Stimulated activated CD4-positive, alpha-beta T cell treated with anti-CD3 and anti-CD28 coated beads, Interleukin-15, amount 100 ng/mL, for 24 hours (primary cell): ENCODE data around the gene BCAR3.

ENCODE experiments used
- DNase-seq: peaks from one replicate; pipeline ENCODE4 v3.0.0-alpha.2; 2020

Gene BCAR3

DNA sequence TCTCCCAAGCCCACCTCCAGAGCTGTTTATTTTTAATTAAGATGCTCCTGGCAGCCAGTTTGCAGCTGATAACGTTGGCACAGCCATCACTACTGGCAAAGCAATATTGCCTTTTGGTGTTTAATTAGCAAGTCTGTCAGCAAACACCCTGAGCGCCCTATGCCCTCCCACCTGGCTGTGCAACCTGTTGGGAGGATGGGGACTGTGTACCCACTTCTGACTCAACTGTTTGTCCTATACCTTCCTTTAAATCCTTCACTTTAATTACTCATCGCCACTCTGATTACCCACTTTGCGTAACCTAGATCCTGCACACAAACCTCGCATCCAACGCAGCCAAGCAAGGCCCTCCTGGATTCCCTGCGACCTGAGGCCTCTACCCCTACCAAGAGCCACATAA is 67.1 kb downstream of the BCAR3 start:
- no peak for DNase-seq

DNA sequence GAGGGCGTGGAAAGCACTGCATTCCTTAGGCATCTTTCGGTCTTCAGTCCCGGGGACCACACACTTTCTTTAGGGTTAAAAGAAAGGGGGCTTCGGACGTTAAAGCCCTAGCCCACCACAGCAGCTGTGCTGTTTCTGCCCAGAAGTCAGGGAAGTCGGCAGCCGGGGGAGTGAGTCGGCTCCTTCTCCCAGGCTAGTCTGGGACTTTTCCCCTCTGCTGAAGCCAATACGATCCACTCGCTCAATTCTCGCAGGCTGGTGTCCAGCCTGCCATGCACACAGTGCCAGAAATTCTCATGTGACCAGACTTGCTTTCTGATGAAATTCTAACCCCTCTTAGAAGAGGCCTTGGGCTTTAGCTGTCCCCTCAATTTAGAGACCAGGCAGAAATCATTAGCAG is 67.7 kb downstream of the BCAR3 start:
- no peak for DNase-seq

DNA sequence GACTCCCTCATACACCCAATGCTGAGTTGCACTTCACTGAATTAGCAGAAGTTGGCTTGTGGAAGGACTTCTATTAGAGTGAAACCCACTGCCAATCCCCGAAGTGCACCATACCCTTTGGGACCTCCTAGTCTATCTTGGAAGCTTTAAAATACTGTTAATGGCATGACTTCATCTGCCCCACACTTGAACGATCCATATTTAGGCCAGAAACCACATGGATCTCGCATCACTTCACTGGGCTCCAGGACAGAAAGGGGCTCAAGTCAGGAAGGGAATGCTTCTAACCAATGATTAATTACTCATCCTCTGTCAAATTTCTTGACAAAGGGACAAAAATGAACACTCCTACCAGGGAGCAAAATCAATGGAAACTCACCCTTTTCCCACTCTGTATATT is 69.1 kb downstream of the BCAR3 start:
- DNase-seq = no peak

DNA sequence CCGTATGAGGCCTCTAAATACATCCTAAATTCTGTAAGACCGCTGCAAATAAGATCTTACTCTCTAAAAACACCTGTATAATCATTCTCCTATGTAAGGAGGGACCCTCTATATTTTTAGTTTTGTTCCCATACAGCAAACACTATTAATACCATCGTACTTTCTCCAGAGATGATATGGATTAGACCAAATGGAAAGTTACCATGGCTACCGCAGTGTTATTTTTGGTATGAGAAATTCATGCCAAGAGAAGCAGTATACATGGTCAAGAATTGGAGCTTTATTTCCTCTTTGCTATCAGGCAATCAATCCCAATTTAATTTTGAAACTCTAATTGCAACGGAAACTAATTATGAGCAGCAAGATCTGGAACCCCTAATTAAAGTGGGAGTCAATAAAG is 70.0 kb downstream of the BCAR3 start:
- DNase-seq = no peak

DNA sequence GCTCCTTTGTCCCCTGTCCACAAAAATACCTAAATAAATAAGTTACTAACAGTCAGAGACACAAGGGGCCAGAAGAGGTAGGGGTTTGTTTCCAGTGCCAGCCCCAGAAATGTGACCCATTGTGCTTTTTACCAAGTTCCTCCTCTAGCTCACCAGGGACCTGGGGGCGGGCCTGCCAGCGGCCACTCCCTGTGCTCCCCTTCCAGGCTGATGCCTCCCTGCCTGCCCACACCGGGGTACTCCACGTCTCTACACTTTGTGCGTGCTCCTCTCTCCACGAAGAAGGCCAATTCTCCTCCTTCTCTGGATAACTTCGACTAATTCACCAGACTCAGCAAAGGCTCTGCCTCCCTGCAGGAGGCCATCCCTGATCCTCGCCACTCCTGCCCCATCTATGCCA is 72.1 kb downstream of the BCAR3 start:
- no peak for DNase-seq

DNA sequence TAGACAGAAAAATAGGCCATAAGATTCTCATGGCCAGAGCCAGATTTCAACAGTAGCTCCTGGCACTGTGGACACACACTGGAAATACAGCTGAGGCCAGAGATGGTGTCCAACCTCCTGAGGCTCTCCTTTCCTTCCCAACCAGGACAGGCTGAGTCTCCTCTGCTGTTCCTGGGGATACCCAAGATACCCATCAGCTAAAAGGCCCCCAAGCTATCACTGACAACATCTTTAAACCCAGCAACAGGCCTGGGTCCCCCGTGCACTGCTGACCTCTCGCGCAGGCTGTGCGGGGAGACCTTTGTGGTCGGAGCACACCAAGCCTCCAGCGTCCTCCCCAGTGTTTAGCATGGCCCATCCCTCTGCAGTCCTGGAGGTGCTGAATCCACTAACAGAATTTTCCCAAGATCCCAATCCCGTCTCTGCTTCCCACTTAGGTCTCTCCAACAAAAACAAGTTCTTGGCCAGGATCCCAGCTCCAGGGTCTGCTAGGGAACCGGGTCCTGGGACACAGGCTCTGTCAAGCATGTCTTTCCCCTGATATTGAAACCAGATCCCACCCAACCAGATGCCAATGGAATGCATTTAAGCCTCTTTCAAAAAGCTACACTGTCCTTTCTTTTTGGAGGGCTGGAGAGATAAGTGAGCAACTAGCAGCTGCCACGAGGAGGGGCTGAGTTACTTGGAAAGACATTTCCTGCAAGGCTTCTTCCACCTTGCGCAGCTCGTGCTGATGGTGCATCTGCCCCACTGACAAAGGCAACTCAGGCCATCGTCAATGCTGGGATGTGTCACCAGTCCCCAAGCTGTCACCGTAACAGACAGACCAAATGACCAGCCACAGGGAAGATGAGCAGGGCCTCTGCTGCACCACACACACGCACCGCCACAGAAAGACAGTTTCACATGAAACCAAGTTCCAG is 73.2 kb downstream of the BCAR3 start:
- peak; percentile 48 for DNase-seq

DNA sequence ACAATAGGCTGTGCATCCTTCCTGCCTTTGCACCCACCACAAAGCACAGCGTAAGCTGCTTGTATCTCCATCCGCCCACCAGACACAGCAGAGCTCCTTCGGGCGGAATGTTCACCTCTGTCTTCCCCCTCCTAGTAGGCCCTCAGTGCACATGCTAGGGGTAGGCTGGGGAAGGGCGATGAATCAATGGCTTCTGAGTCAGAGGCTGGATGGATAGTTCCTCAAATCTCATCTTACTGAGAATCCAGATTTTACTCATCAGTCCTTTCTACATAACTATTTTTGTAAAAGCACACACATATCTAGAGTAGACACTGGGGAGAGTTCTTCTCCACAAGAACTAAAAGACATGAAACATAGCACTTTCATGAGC is 73.8 kb downstream of the BCAR3 start:
- DNase-seq = peak; percentile 82

DNA sequence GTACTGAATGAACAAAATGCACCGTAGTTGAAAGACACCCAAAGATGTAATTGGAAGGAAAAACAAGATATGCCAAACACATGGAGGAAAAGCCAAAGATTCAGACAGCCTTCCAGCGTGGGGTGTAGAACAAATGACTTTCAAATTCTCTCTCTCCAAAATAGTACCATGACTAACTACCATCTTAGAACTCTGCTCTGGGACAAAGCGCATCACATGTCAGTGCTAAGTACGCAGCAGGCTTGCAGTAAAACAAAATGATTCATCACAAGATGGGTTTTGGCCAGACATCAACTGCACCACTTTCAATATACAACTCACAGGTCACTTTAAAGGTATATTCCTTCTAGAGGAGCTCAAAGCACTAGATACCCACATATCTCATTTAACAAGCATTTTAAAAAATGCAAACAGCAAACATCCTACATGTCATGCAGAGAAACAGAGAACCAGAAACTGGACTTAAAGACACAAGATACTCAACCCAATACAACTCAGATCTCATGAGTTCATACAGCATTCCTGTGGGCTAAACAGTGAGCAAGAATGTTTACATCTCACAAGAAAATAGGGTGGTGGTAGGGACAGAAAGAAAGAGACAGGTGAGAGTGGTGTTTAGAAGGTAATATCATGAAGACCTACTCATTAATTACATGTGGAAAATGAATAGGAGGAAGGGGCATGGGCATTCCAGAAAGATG is 75.7 kb downstream of the BCAR3 start:
- DNase-seq = peak; percentile 23

DNA sequence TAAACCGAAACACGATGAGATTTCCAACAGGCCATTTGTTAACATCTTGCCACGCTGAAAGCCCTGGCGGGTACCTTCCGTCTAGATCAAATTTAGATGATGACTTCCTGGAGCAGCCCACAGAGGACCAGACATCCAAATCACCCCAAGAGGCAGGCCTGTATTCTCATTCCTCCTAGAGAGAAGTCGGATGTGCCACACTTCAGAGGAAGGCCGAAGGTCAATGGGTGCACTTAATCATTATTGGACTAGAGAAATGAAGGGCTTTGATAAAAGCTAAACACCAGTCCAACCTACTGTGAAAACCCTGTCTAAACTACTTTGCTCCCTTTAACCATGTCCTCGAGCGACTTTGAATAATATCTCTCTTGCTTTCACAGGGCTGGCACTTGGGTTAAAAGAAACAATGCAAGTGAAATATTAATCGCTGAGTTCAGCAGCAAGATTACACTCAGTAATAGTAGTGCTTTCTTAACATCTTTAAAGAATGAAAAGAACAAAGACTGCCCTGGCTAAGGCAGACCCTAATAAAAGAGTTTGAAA is 76.5 kb downstream of the BCAR3 start:
- DNase-seq = no peak

DNA sequence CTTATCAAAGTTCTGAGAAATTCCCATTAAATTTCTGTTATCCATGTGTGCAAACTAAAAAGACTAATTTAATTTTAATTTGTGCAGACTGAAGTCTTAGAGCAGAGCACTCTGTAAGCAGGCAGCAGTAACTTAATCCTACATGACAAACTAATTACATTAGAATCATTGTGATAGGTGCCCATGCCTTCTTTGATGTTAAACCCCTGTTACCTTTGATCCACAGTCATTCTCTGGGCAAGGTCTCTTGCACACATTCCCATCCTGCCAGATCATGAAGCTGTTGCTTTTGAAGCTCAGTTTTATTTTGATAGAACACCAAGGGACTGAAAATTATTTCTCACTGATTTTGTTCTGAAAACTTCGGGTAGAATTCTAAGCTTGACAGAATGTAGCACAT is 77.2 kb downstream of the BCAR3 start:
- no peak for DNase-seq

DNA sequence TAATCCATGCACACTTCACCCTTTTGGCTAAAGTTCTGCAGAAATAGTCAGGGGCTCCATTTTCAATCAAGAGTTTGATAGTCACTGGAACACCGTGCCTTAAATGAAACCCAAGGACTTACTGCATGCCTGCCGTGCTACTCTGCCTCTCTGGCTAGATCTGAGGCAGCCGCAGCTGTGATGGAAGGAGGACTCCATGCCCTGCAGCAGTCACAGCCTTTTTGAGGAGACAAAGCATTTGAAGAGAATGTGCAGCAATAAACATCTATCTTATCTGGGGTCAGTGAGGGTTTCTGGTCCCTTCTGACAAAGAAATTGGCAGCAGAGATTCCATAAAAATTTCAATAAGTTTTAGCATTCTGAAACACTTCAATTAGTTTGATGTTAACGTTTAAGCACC is 78.0 kb downstream of the BCAR3 start:
- DNase-seq = no peak

DNA sequence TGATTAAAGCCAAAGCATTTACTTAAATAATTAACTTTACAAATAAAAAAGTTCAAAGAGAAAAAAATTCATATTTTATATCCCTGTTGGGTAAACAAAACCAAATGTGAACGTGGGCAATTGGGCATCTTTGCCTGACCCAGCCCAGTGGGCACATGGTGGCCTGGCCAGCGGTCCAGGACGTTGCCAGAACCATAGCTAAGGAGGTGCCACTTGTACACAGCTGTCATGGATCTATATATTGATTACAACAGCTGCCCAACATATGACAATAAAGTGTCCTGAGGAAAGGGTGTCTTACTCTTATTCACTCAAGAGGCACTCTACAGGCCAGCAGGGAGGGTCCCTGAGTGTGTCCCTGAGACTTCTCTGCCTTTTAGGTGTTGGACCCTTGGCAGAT is 78.5 kb downstream of the BCAR3 start:
- DNase-seq = no peak

DNA sequence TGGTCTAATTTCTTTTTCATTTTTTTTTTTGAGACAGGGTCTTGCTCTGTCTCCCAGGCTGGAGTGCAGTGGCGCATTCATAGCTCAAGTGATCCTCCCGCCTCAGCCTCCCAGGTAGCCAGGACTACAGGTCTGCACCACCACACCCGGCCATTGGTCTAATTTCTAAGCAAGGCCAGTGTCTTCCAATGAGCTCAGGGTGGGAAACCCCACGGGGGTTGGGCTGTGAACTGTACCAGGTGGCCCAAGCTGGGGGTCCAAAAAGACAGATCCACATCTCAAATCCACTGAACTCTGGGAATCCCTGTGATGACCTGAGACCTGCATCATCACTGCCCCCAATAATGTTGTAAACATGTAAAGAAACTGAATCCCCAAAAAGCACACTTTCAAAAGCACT is 79.5 kb downstream of the BCAR3 start:
- no peak for DNase-seq

DNA sequence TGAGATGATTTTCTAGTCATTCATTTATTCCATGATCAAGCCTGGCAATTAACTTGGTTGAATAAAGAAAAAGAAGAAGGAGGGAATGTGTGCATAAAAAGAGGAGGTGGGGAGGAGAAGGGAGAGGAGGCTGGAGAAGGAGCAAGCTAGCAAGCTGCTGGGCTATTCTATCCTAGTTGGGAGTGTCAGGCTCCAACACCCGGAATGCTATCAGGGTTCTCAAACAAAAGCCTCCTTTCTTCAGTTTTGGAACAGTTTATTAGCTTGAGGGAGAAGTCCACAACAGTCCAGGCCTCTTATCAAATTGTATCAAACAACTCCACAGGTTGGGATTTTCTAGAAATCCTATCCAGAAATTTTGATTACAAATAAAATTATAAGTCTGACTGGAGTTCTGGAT is 80.0 kb downstream of the BCAR3 start:
- DNase-seq = no peak

DNA sequence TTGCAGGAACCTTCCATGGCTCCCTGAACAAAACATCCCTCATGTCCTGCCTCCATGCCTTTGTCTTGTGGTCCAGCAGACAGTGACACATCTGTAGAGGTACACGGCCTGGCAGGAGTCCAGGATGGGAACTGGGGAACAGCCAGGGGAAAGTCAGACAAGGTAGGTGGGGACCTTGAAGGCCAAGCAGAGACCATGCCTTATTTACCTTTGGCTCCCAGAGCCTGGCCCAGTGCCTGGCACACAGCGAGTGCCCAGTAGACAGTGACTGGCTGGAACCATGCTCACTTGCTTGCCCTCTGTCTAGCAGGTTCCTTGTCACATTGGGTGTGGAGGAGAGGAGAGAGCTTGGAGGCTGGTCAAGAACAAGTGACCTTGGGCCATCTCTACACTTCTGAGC is 81.0 kb downstream of the BCAR3 start:
- no peak for DNase-seq

DNA sequence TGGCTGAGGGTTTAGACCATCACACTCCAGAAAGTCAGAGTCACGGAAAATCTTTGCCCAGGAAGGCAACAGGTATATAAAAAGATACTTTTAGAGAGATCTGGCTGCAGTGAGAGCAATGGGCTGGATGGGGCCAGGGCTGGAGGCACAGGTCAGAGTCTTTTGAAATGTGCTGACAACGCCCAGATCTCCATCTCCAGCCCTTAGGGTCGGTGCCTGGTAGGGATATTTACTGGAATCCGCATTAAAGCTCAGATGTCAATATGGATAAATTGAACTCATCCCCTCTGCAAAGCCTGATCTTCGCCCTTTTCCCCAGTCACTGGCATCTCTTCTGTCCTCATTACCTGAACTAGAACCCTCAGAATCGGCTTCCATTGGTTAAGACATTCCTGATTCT is 82.2 kb downstream of the BCAR3 start:
- no peak for DNase-seq

DNA sequence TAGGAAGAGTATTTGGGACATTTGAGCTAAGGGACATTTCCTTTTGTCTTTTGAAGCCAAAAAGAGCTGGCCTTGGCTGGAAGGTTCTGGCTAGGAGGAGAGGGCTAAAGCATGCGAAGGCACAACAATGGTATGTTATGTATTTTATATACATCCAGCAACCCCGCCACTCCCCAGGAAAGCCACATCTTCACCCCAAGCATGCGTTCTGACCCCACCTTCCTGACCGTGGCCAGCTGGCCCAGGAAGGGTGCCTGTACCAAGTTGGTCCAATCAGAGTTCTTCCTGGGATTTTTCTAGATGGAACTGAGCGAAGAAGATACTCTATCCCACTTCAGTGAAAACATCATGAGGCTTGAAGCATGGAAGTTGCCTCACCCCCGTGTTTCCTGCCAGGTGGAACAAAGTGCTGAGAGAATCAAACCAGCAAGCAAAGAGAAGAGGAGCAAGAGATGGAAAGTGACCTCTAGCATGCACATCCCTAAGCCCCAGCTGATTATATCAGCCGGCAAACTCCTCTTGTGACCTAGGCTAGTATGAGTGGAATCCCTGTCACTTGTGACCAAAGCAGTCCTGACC is 82.7 kb downstream of the BCAR3 start:
- DNase-seq = no peak

DNA sequence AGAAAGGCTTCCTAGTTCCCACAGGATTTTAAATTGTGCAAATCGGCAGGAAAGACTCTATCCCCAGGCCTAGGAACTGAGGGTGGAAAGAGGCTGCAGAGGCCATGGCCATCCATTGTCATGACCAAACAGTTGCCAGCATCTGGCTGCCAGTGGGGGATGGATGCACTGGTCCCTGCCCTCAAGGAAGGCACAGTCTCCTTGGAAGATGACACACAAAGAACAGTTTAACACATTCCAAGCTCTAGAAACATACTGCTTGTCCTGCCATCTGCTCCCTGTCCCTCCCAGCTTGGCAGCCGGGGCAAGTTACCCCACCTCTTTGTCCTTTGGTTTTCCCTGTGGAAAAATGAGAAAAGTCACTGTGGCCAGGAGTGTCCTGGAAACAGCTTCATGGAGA is 83.2 kb downstream of the BCAR3 start:
- DNase-seq = no peak

DNA sequence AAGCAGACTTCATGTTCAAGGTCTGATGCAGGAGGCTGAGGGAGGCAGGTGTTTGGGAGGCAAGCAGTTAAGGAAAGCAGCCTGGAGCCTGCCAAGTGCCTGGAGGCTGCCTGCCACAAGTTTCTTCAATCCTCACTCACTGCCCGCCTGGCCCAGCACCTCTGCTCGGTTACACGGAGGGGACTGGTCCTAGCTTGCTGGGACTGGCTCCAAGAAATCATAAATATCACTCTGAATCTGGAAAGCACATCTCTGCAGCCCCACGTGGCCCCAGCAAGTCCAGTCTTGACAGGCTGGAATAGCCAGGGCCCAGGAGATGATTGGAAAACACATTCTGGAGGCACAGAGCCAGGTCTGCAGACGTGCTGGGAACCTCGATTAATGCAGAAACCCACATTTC is 83.9 kb downstream of the BCAR3 start:
- DNase-seq = no peak

DNA sequence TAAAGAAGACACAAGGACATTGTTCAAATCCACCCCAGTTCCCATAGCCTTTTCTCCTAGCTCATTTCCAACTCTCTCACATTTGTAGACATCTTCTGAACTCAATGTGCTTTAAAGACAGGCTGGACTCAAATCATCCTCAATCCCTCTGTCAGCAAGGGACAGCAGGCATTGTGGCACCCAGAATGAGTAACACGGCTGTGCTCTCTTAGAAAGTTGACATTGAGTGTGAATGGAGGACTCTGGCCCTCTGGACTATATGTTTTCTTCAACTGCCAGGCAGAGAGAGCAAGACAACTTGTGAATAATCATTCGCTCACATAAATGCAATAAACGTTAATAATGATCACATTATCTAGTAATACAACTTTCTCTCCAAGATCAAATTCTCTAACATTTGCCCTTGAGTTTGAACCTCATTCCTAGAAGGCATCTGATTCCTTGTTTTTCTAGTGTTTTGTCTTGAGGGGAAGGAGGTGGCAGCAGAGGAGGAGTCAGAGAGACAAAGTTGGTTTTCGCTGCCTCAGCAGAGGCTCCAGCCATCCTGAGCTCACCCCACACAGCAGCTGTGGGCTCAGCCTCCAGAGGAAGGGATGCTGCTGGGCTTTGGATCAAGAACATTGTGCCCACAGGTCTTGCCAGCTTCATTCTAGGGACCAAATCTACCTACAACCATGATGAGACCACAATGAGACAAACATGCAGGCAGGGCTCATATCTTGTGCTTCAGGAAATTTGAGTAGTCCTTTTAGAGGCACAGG is 85.1 kb downstream of the BCAR3 start:
- no peak for DNase-seq

DNA sequence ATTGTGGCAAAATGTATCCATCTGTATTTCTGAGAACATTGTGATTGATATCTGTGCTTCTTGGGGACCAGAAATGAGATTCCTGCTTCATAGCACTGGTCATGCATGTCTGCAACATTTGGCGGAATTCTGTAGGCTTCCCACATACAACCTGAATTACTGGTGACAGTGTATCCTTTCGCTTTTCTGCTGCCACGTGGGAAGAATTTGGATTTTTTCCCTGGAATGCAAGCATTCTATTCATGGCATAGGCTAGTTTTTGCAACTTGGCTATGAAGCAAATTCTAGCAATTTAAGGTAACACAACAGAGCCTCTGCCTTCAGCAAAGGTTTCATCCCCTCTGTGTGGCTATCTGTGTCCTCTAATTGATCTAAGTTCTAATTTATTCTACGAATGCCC is 85.9 kb downstream of the BCAR3 start:
- DNase-seq = no peak

DNA sequence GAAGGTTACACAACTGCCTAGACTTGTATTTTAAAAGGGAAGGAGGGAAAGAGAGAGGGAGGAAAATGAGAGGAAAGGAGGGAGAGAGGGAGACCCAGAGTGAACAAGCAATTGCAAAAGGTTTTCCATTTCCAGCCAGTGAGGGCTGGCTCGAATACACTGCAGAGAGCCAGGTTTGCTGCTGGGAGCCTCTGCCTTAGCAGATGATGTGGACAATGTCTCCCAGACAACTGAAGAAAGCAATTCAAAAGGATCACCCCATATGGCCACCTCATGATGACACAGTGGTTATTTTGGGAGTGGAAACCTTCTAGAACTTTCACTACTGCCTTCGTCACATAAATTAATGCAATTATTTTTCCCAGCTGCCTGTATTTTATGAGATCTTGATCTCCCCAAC is 86.4 kb downstream of the BCAR3 start:
- no peak for DNase-seq

DNA sequence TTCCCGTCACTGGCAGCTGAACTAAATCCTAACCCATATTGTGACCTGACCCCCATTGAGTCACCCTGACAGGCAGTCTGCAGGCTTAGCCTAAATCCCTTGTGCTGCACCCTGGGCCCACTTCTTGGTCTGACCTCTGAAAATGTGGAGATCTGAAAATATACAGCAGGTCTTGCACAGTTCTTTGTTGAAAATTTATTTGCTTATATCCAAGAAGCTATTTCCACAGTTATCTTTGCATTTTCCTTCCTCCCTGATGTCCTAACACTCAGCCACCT is 87.1 kb downstream of the BCAR3 start:
- no peak for DNase-seq
